Renal pelvis (tissue), 4 donors: ENCODE data around the gene BRF1. TPM values are rescaled to one million over a fixed set of nuclear protein-coding genes. Genes with fewer than 3 reads are reported as not detected.

ENCODE experiments used
- DNase-seq: peaks from one replicate; pipeline ENCODE4 v3.0.0-alpha.2; 2013
- polyA plus RNA-seq, 3 donors: library from polyadenylated mRNA; unstranded; fragments of 120-200 nt; gene quantifications; one replicate each; pipeline ENCODE4 v1.2.1, GENCODE V29; 2013; ENCODE audit not compliant: insufficient read length in 3 of 3

Gene BRF1
- polyA plus RNA-seq, 3 donors, result 32.8 to 37.3 (median 33.3) TPM

- no peak for DNase-seq
These were observed 141.5 kb downstream of the BRF1 start for GRCh38 chr14:105159344-105159743.

Other genes starting within 250 kb of the BRF1 start
- 1 to 10 TPM in 1 of 3 donors, under 1 TPM in 2; 0.35 to 1.1 (median 0.71) TPM for gene GPR132, start 235.6 kb downstream of the BRF1 start, polyA plus RNA-seq
- 10 to 100 TPM in 2 of 3 donors, 1 to 10 TPM in 1; 8.7 to 11.4 (median 10.2) TPM for gene JAG2, start 132.2 kb downstream of the BRF1 start, polyA plus RNA-seq
- 10 to 100 TPM; 36.6 to 44.0 (median 38.1) TPM for gene NUDT14, start 119.7 kb downstream of the BRF1 start, polyA plus RNA-seq
- gene BTBD6, start 52.5 kb downstream of the BRF1 start, polyA plus RNA-seq, result 10 to 100 TPM; 32.6 to 43.4 (median 42.7) TPM
- gene PACS2, start 13.7 kb upstream of the BRF1 start, polyA plus RNA-seq, result 10 to 100 TPM; 76.2 to 89.4 (median 84.1) TPM
- 1 to 10 TPM; 1.4 to 3.6 (median 2.6) TPM for gene TEX22, start 97.5 kb upstream of the BRF1 start, polyA plus RNA-seq
- 100 to 1,000 TPM; 122 to 156 (median 141) TPM for gene MTA1, start 118.8 kb upstream of the BRF1 start, polyA plus RNA-seq
- gene CRIP2, start 173.8 kb upstream of the BRF1 start, polyA plus RNA-seq, result 100 to 1,000 TPM; 132 to 186 (median 153) TPM
- gene CRIP1, start 185.9 kb upstream of the BRF1 start, polyA plus RNA-seq, result 10 to 100 TPM; 28.8 to 36.6 (median 34.6) TPM
- gene TEDC1, start 190.2 kb upstream of the BRF1 start, polyA plus RNA-seq, result 10 to 100 TPM; 10.9 to 13.7 (median 11.1) TPM
- 1 to 10 TPM; 4.9 to 6.6 (median 5.4) TPM for gene TMEM121, start 225.6 kb upstream of the BRF1 start, polyA plus RNA-seq